CD4-positive, alpha-beta T cell (primary cell): ENCODE data around the gene KLHL30. TPM values are rescaled to one million over a fixed set of nuclear protein-coding genes. Genes with fewer than 3 reads are reported as not detected.

ENCODE experiments used
- ATAC-seq: fragments of 200-7000 bp; cut with Tn5 transposase; one replicate; pipeline ENCODE4 v1.10.0; 2022; ENCODE audit warnings: mild to moderate bottlenecking; ENCODE audit not compliant: poor library complexity
- CTCF ChIA-PET: fragments of 350-600 bp; sonication (Branson Sonifier 250); formaldehyde crosslinking; loops from one replicate; lab custom pipeline; 2021; ENCODE audit warnings: antibody characterized with exemption, inconsistent platforms; lab: Charles Lee
- POLR2A ChIA-PET: fragments of 350-600 bp; sonication (Branson Sonifier 250); formaldehyde crosslinking; loops from one replicate; lab custom pipeline; 2021; ENCODE audit warnings: antibody characterized with exemption, inconsistent platforms; lab: Charles Lee
- DNase-seq, 14 experiments: peaks; one replicate each; pipeline ENCODE4 v3.0.0-alpha.2; 2013 to 2020; ENCODE audit warnings: mixed read lengths in 2 of 14
- H3K27ac ChIP-seq, 2 donors: one replicate each; pipeline versions ENCODE4 v1.5.1 to v1.7.0; 2013; ENCODE audit warnings: low read length in 2 of 2, low read depth in 1 of 2, mild to moderate bottlenecking in 1 of 2
- H3K27me3 ChIP-seq, 2 experiments: 1 replicate in 1 of 2; 2 replicates in 1 of 2; pipeline versions ENCODE4 v1.6.1 to v1.7.0; 2013; ENCODE audit warnings: low read length in 2 of 2, control low read depth in 1 of 2, mild to moderate bottlenecking in 1 of 2, moderate library complexity in 1 of 2; ENCODE audit not compliant: insufficient read depth in 2 of 2, control insufficient read depth in 1 of 2
- H3K36me3 ChIP-seq: one replicate; pipeline ENCODE4 v1.6.1; 2013; ENCODE audit warnings: low read length, control low read depth; ENCODE audit not compliant: insufficient read depth
- H3K4me1 ChIP-seq: one replicate; pipeline ENCODE4 v1.6.1; 2013; ENCODE audit warnings: low read length, control low read depth; ENCODE audit not compliant: insufficient read depth
- H3K4me3 ChIP-seq: one replicate; pipeline ENCODE4 v1.5.1; 2013; ENCODE audit warnings: mild to moderate bottlenecking, low read length, moderate library complexity
- H3K9me3 ChIP-seq, 2 experiments: 1 replicate in 1 of 2; 2 replicates in 1 of 2; pipeline versions ENCODE4 v1.6.1 to v1.7.0; 2013; ENCODE audit warnings: low read length in 2 of 2, mild to moderate bottlenecking in 2 of 2, control low read depth in 1 of 2, moderate library complexity in 1 of 2; ENCODE audit not compliant: control insufficient read depth in 1 of 2, insufficient read depth in 1 of 2
- H3K27ac Mint-ChIP-seq: one replicate; pipeline ENCODE4 v1.8.0; 2020; ENCODE audit warnings: mixed read lengths
- H3K27me3 Mint-ChIP-seq: one replicate; pipeline ENCODE4 v1.8.0; 2021; ENCODE audit warnings: mixed read lengths
- H3K36me3 Mint-ChIP-seq: one replicate; pipeline ENCODE4 v1.8.0; 2021; ENCODE audit warnings: low read depth, mixed read lengths
- H3K4me1 Mint-ChIP-seq: one replicate; pipeline ENCODE4 v1.8.0; 2021; ENCODE audit warnings: low read depth, mixed read lengths
- H3K4me3 Mint-ChIP-seq: one replicate; pipeline ENCODE4 v1.8.0; 2020; ENCODE audit warnings: mild to moderate bottlenecking, mixed read lengths
- H3K9me3 Mint-ChIP-seq: one replicate; pipeline ENCODE4 v1.8.0; 2020; ENCODE audit warnings: mixed read lengths
- intact Hi-C, 2 experiments: fragments of 100-400 bp; cut with DNase I in 1 of 2; cut with micrococcal nuclease in 1 of 2; formaldehyde crosslinking; loops; one replicate each; pipeline versions ENCODE4 v1.15.1 to v1.9.0; 2023 to 2025; cut with DNase I, micrococcal nuclease
- total RNA-seq, 174 experiments: library from RNA in 2 of 174; stranded (reverse) in 2 of 174; gene quantifications; one replicate each; pipeline ENCODE4 v1.2.3 and lab custom pipeline; 2021 to 2026
- TF ChIP-seq, protein P1 (sequence below): fragments of 200-600 bp; IDR thresholded peaks from one replicate; pipeline ENCODE4 v1.8.0; 2022; ENCODE audit warnings: antibody characterized with exemption, mild to moderate bottlenecking

The KLHL30 gene
- total RNA-seq, 2 experiments from 2014 or later, result not detected

DNA sequence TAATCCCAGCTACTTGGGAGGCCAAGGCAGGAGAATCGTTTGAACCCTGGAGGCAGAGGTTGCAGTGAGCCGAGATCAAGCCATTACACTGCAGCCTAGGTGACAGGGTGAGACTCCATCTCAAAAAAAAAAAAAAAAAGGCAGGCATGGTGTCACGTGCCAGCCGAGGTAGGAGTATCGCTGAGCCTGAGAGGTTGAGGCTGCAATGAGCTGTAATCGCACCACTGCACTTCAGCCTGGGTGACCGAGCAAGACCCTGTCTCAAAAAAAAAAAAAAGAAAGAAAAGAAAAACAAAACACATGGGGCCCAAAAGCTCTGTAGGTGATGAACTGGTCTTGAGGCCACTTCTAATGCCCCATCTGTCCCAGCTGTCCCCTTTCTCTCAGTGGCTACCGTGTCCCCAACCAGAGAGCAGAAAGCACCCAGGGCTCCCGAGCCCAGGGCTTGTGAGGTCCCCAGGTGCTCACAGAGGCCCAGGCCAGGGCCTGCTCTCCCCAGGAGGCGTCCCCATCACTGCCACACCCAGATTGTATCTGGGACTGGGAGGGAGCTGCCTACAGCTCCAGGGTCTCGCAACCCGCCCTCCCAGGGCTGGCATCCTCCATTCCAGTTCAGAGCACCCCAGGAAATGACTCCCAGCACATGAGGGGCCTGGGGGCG is 8.5 kb downstream of the KLHL30 start:
- intact Hi-C loops, result no loop called here

GRCh38 chr2:238148981-238149380 is 10.5 kb downstream of the KLHL30 start:
- no peak for DNase-seq
- H3K27me3 ChIP-seq, result no peaks in the 10 kb centered on the region
- intact Hi-C loops, result no loop called here

More for the DNA sequence above, 8.5 kb downstream of the KLHL30 start:
- CTCF ChIA-PET, result no interaction called here
- no peak overlapping the region for H3K27ac ChIP-seq
- H3K4me3 ChIP-seq, result no peak overlapping the region
- no peak for DNase-seq
- Mint-ChIP-seq H3K9me3 (no peaks in the 10 kb centered on the region), H3K27ac (no peak overlapping the region), H3K4me1 (peaks cover 2% of the 10 kb centered on the region), H3K36me3 (no peaks in the 10 kb centered on the region), H3K27me3 (no peaks in the 10 kb centered on the region), H3K4me3 (no peak overlapping the region)
- TF ChIP-seq, protein P1, sequence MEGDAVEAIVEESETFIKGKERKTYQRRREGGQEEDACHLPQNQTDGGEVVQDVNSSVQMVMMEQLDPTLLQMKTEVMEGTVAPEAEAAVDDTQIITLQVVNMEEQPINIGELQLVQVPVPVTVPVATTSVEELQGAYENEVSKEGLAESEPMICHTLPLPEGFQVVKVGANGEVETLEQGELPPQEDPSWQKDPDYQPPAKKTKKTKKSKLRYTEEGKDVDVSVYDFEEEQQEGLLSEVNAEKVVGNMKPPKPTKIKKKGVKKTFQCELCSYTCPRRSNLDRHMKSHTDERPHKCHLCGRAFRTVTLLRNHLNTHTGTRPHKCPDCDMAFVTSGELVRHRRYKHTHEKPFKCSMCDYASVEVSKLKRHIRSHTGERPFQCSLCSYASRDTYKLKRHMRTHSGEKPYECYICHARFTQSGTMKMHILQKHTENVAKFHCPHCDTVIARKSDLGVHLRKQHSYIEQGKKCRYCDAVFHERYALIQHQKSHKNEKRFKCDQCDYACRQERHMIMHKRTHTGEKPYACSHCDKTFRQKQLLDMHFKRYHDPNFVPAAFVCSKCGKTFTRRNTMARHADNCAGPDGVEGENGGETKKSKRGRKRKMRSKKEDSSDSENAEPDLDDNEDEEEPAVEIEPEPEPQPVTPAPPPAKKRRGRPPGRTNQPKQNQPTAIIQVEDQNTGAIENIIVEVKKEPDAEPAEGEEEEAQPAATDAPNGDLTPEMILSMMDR, result no peak
- POLR2A ChIA-PET, result no interaction called here
- H3K27me3 ChIP-seq, result no peaks in the 10 kb centered on the region
- H3K4me1 ChIP-seq, result peaks cover 3% of the 10 kb centered on the region
- no peaks in the 10 kb centered on the region for H3K36me3 ChIP-seq
- no peak for ATAC-seq
- H3K9me3 ChIP-seq, result no peaks in the 10 kb centered on the region

DNA sequence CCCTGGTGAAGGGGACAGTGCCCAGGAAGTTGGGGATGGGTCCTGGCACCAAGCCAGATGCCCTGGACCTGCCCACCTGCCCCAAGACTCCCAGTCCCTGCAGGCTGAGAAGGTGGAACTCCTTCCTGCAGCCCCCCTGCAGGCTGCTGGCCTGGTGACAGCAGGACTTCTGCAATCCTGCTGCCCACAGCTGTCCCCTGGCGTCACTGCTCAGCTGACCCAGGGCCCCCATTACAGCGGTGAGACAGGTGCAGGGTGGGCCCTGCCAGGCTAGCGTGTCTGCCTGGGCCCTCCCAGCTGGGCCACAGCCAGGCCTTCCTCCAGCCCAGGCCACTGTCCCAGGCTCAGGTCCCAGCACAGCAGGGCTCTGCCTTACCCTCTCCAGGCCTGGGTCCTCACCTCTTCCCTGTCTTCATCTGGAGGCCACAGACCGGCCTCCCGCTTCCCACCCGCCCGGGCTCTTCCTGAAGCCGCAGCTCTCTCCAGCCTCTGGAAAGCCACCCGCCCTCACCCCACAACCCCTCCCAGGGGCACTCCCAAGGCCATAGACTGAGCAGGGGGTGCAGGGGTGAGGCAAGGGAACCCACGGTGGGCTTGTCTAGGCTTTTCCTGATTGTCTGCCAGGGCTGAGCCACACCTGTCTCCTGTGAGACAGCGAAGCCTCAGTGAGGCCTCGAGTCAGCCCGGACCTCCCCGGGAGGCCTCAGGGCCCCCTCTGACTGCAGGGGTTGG is 11.5 kb downstream of the KLHL30 start:
- TF ChIP-seq, protein P1, result no peak
- Histone ChIP-seq H3K4me3 (no peak overlapping the region), H3K27me3 (no peaks in the 10 kb centered on the region), H3K4me1 (no peaks in the 10 kb centered on the region), H3K9me3 (no peaks in the 10 kb centered on the region), H3K27ac (no peak overlapping the region), H3K36me3 (no peaks in the 10 kb centered on the region)
- no peak for DNase-seq
- Mint-ChIP-seq H3K9me3 (no peaks in the 10 kb centered on the region), H3K36me3 (no peaks in the 10 kb centered on the region), H3K27me3 (no peaks in the 10 kb centered on the region), H3K27ac (no peak overlapping the region), H3K4me3 (no peak overlapping the region), H3K4me1 (no peaks in the 10 kb centered on the region)
- ChIA-PET CTCF (no interaction called here), POLR2A (no interaction called here)
- ATAC-seq, result no peak
- intact Hi-C loops, result no loop called here

More at GRCh38 chr2:238148981-238149380, 10.5 kb downstream of the KLHL30 start:
- Mint-ChIP-seq H3K9me3 (no peaks in the 10 kb centered on the region), H3K27ac (no peak overlapping the region), H3K36me3 (no peaks in the 10 kb centered on the region), H3K4me1 (no peaks in the 10 kb centered on the region), H3K4me3 (no peak overlapping the region), H3K27me3 (no peaks in the 10 kb centered on the region)
- ATAC-seq, result no peak
- TF ChIP-seq, protein P1, result no peak
- no peak overlapping the region for H3K27ac ChIP-seq
- no peaks in the 10 kb centered on the region for H3K36me3 ChIP-seq
- no peak overlapping the region for H3K4me3 ChIP-seq
- no peaks in the 10 kb centered on the region for H3K4me1 ChIP-seq
- ChIA-PET CTCF (no interaction called here), POLR2A (no interaction called here)
- no peaks in the 10 kb centered on the region for H3K9me3 ChIP-seq
